GM12873 (cell line): ENCODE data around the gene CACNA1D.

Experiments
- TF ChIP-seq, protein P1 (sequence below): IDR thresholded peaks from 2 replicates; pipeline ENCODE4 v1.5.1; 2012; ENCODE audit warnings: low read depth, mild to moderate bottlenecking, moderate library complexity, low read length, control low read depth; ENCODE audit not compliant: insufficient read depth; ENCODE audit errors: missing control alignments

Gene CACNA1D

GRCh38 chr3:53775834-53776251 lies 281.4 kb downstream of the CACNA1D start:
- TF ChIP-seq, protein P1, sequence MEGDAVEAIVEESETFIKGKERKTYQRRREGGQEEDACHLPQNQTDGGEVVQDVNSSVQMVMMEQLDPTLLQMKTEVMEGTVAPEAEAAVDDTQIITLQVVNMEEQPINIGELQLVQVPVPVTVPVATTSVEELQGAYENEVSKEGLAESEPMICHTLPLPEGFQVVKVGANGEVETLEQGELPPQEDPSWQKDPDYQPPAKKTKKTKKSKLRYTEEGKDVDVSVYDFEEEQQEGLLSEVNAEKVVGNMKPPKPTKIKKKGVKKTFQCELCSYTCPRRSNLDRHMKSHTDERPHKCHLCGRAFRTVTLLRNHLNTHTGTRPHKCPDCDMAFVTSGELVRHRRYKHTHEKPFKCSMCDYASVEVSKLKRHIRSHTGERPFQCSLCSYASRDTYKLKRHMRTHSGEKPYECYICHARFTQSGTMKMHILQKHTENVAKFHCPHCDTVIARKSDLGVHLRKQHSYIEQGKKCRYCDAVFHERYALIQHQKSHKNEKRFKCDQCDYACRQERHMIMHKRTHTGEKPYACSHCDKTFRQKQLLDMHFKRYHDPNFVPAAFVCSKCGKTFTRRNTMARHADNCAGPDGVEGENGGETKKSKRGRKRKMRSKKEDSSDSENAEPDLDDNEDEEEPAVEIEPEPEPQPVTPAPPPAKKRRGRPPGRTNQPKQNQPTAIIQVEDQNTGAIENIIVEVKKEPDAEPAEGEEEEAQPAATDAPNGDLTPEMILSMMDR: no peak

DNA sequence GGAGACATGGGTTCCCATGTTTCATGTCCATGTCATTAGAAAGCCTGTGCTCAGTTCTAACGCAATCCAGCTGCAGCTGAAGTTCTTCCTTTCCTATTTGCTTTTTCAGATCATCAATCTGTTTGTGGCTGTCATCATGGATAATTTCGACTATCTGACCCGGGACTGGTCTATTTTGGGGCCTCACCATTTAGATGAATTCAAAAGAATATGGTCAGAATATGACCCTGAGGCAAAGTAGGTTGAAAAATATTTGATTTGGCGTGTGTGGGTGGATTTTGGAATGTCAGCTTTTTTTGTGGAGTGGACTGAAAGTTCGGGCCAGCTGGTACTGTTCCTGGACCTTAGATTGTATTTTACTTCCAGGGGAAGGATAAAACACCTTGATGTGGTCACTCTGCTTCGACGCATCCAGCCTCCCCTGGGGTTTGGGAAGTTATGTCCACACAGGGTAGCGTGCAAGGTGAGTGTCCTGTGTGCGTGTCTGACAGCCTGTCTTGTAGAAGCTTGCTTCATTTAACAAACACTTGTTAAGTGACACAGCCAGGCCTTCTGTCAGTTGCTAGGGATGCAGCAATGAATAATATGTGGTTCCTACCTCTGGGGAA lies 282.2 kb downstream of the CACNA1D start:
- TF ChIP-seq, protein P1: no peak

- TF ChIP-seq, protein P1: no peak
These were observed 283.1 kb downstream of the CACNA1D start for GRCh38 chr3:53777468-53777867.

DNA sequence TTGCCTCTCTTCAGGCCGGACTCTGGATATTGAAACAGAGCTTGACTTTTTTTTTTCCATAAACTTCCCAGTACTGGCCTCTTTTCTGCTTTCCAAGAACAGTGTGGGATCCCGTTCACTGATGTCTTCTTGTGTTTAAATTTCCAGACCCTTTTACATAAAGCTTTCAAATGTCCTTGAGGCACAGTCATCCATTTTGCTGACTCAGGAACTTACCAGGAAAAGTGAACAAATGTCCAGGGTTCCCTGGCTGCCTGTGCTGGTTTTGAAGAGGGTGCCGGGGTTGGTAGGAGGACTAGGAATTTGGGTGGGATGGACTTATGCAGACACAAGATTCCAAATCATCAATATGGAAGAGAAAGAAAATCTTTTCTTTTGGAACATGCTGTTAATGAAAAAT lies 283.7 kb downstream of the CACNA1D start:
- TF ChIP-seq, protein P1: no peak

GRCh38 chr3:53780171-53780570 lies 285.8 kb downstream of the CACNA1D start:
- TF ChIP-seq, protein P1: no peak

DNA sequence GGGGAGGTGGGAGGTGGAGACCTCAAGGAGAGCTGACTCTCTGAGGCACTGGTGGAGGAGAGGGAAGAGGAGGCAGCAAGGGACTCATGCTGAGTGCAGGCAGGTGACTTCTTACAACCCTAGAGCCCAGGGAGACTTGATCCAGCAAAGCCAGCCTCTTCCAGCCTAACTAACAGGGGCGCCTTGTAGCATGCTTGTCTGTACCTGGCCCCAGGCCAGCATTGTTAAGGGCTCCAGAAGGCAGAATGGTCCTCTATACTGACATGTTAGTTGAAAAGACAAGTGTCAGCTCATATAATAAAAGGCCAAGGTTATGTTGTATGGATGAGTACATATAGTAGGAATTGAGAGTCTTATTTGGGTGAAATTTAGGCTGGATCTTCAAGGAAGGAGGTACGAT lies 286.4 kb downstream of the CACNA1D start:
- TF ChIP-seq, protein P1: no peak

GRCh38 chr3:53787016-53787415 lies 292.6 kb downstream of the CACNA1D start:
- TF ChIP-seq, protein P1: no peak
